ENCODE results near the gene TTC3.

DNA sequence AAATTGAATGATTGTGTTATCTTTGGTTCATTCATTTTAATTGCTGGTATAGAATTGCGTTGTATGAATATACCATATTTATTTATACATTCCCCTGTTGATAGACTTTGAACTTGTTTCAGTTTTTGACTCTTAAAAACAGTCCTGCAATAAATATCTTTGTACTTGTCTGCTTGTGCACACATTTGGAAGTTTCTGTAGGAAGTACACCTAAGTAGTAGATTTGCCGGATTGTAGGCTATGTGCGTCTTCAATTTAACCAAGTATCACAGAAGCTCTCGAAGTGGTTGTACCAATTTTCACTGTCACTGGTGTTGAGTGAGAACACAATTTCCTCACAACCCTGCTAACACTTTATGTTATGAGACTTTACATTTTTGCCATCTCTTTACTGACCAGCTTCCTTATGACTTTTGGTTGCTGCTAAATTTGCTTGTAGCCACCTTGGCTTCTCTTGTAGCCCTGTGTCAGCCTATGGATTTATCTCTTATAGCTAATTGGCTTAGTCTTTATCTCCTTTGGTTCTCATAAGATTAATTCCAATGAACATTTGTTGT, 2.2 kb downstream of the TTC3 start:
- TF ChIP-seq POLR2A (IDR thresholded peaks at IDR 0.05), result no peak
- TF ChIP-seq, protein P1, sequence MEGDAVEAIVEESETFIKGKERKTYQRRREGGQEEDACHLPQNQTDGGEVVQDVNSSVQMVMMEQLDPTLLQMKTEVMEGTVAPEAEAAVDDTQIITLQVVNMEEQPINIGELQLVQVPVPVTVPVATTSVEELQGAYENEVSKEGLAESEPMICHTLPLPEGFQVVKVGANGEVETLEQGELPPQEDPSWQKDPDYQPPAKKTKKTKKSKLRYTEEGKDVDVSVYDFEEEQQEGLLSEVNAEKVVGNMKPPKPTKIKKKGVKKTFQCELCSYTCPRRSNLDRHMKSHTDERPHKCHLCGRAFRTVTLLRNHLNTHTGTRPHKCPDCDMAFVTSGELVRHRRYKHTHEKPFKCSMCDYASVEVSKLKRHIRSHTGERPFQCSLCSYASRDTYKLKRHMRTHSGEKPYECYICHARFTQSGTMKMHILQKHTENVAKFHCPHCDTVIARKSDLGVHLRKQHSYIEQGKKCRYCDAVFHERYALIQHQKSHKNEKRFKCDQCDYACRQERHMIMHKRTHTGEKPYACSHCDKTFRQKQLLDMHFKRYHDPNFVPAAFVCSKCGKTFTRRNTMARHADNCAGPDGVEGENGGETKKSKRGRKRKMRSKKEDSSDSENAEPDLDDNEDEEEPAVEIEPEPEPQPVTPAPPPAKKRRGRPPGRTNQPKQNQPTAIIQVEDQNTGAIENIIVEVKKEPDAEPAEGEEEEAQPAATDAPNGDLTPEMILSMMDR (IDR thresholded peaks at IDR 0.05), result no peak

Measured in prostate gland (tissue), 2 donors.